K562 (cell line): ENCODE measurements around the gene MED20. TPM values are rescaled to one million over a fixed set of nuclear protein-coding genes. Genes with fewer than 3 reads are reported as not detected.

ENCODE experiments used
- ATAC-seq: fragments of 200-7000 bp; cut with Tn5 transposase; 3 replicates; pipeline ENCODE4 v1.9.1; 2020; ENCODE audit warnings: moderate library complexity
- BruUV-seq: library from RNA; stranded (reverse); fragments of 400-500 nt; replicated peaks from 2 replicates; lab custom pipeline; 2021; lab: Mats Ljungman, UMichigan
- CTCF ChIA-PET: fragments of 300-600 bp; formaldehyde crosslinking; extraction: SDS; loops from one replicate; lab custom pipeline; 2021; ENCODE audit warnings: low intra/inter-chr PET ratio; lab: Yijun Ruan, JAX
- POLR2A ChIA-PET: fragments of 300-600, 350-650 bp; sonication (Branson Sonifier 250); formaldehyde crosslinking; extraction: SDS; loops from one replicate; lab custom pipeline; 2021; ENCODE audit warnings: antibody characterized with exemption, inconsistent platforms; lab: Yijun Ruan, JAX
- DNase-seq, 4 experiments: peaks; one replicate each; pipeline versions ENCODE4 v3.0.0 to v3.0.0-alpha.2; 2011 to 2018; ENCODE audit warnings: low spot score in 3 of 4, mixed read lengths in 3 of 4; ENCODE audit errors: extremely low read depth in 1 of 4
- FAIRE-seq: peaks from 2 replicates; lab custom pipeline; 2011; peaks lifted over from hg19 to GRCh38; lab: Jason Lieb, UNC
- H2AFZ ChIP-seq: 2 replicates; pipeline ENCODE4 v1.6.0; 2011; ENCODE audit warnings: low read depth, low read length, control low read depth, inconsistent platforms
- H3K27ac ChIP-seq: fragments of 200-600 bp; 3 replicates; pipeline ENCODE4 v1.8.0; 2011; ENCODE audit warnings: low read depth, mild to moderate bottlenecking, control low read depth, inconsistent platforms, low read length, moderate library complexity, mixed read lengths; ENCODE audit errors: extremely low read depth
- H3K27me3 ChIP-seq, 2 experiments: fragments of 300-600 bp in 1 of 2; 2 replicates in 1 of 2; 3 replicates in 1 of 2; pipeline versions ENCODE4 v1.6.0 to v1.8.0; 2011; ENCODE audit warnings: inconsistent platforms in 2 of 2, low read length in 2 of 2, mild to moderate bottlenecking in 1 of 2, mixed read lengths in 1 of 2, moderate library complexity in 1 of 2; ENCODE audit not compliant: control insufficient read depth in 2 of 2, insufficient read depth in 2 of 2
- H3K36me3 ChIP-seq: fragments of 300-600 bp; 3 replicates; pipeline ENCODE4 v1.8.0; 2011; ENCODE audit warnings: mild to moderate bottlenecking, low read length, inconsistent platforms; ENCODE audit not compliant: control insufficient read depth, insufficient read depth
- H3K4me1 ChIP-seq, 2 experiments: fragments of 200-600 bp in 1 of 2; replicated peaks in 1 of 2; 2 replicates in 1 of 2; 3 replicates in 1 of 2; pipeline versions ENCODE4 v1.5.1 to v1.8.0; 2011; ENCODE audit warnings: inconsistent platforms in 2 of 2, low read length in 2 of 2, mild to moderate bottlenecking in 1 of 2, mixed read lengths in 1 of 2, moderate library complexity in 1 of 2; ENCODE audit not compliant: control insufficient read depth in 2 of 2, insufficient read depth in 2 of 2
- H3K4me2 ChIP-seq: 2 replicates; pipeline ENCODE4 v1.6.1; 2011; ENCODE audit warnings: low read length, control low read depth, inconsistent platforms, mixed read lengths; ENCODE audit not compliant: insufficient read depth
- H3K4me3 ChIP-seq: fragments of 200-600 bp; sonication (generic), shearing (Covaris generic); 2 replicates; pipeline ENCODE4 v1.5.1; 2016; ENCODE audit warnings: control low read depth, inconsistent platforms
- H3K79me2 ChIP-seq: fragments of 200-600 bp; 3 replicates; pipeline ENCODE4 v1.8.0; 2011; ENCODE audit warnings: low read length, inconsistent platforms; ENCODE audit not compliant: control insufficient read depth, insufficient read depth
- H3K9ac ChIP-seq, 2 experiments: 2 replicates each; pipeline versions ENCODE4 v1.6.0 to v1.6.1; 2011; ENCODE audit warnings: low read depth in 2 of 2, low read length in 2 of 2, control low read depth in 1 of 2, inconsistent platforms in 1 of 2, mild to moderate bottlenecking in 1 of 2, mixed read lengths in 1 of 2; ENCODE audit not compliant: insufficient read depth in 1 of 2
- H3K9me1 ChIP-seq: one replicate; pipeline ENCODE4 v1.6.0; 2011; ENCODE audit warnings: inconsistent platforms, mild to moderate bottlenecking, low read length, moderate library complexity; ENCODE audit not compliant: control insufficient read depth, insufficient read depth
- H3K9me3 ChIP-seq: replicated peaks from 2 replicates; pipeline ENCODE4 v1.5.1; 2011; ENCODE audit warnings: low read depth, low read length, inconsistent platforms; ENCODE audit not compliant: control insufficient read depth, insufficient read depth
- H4K20me1 ChIP-seq: replicated peaks from 2 replicates; pipeline ENCODE4 v1.6.1; 2011; ENCODE audit warnings: low read length, inconsistent platforms, mixed read lengths; ENCODE audit not compliant: control insufficient read depth, insufficient read depth
- ILF3 ChIP-seq: fragments of 450-650 bp; IDR thresholded peaks from 2 replicates; pipeline ENCODE4 v1.6.1; 2018; ENCODE audit warnings: antibody characterized with exemption, mild to moderate bottlenecking, moderate library complexity, borderline replicate concordance
- NR2C1 ChIP-seq, 2 experiments: fragments of 450-650 bp; IDR thresholded peaks; 2 replicates each; pipeline ENCODE4 v1.6.1; 2017; ENCODE audit warnings: mild to moderate bottlenecking in 2 of 2, antibody characterized with exemption in 1 of 2, inconsistent platforms in 1 of 2, missing compliant biosample characterization in 1 of 2, missing genetic modification characterization in 1 of 2
- NR2C2 ChIP-seq, 2 experiments: fragments of 200-800 bp in 1 of 2; sonication (Bioruptor generic) in 1 of 2; sonication (generic) in 1 of 2; formaldehyde crosslinking in 1 of 2; IDR thresholded peaks; 2 replicates each; pipeline versions ENCODE4 v1.6.1 to v1.8.0; 2016 to 2022; ENCODE audit warnings: mild to moderate bottlenecking in 1 of 2, missing compliant biosample characterization in 1 of 2, missing genetic modification characterization in 1 of 2, missing genetic modification reagents in 1 of 2
- POLR3A ChIP-seq: IDR thresholded peaks from 2 replicates; pipeline ENCODE4 v1.6.1; 2011; ENCODE audit warnings: borderline replicate concordance, mild to moderate bottlenecking, moderate library complexity; ENCODE audit not compliant: insufficient read length, insufficient read depth; ENCODE audit errors: extremely low read depth
- WGBS: fragments of 100-300 bp; shearing (Covaris generic); methylation state at CpG from one replicate; pipeline ENCODE4 v1.1.6; 2016; ENCODE audit warnings: low coverage, mixed read lengths; ENCODE audit not compliant: insufficient coverage; ENCODE audit errors: missing lambda C conversion rate; 5-methylcytosine and 5-hydroxymethylcytosine counted together
- in situ Hi-C: fragments of 300-500 bp; cut with MboI; formaldehyde crosslinking; loops from 4 replicates; pipeline ENCODE4 v1.15.0; 2018; ENCODE audit warnings: inconsistent platforms, mixed read lengths
- intact Hi-C: fragments of 100-400 bp; cut with micrococcal nuclease; formaldehyde crosslinking; loops from 2 replicates; pipeline ENCODE4 v1.14.2; 2022
- polyA plus RNA-seq, 8 experiments: library from polyadenylated mRNA; depleted of rRNA in 4 of 8; stranded (reverse) in 5 of 8; unstranded in 3 of 8; fragments of >200 nt; fragmentation: Nextera tagmentation in 2 of 8; fragmentation: Illumina TruSeq in 1 of 8; extraction: Ambion mirVana in 2 of 8; extraction: Trizol in 1 of 8; gene quantifications; 2 replicates each; pipeline versions ENCODE4 v1.2.1 to v1.2.3, GENCODE V29; 2011 to 2014; ENCODE audit warnings: inconsistent platforms in 1 of 8, missing spikeins in 1 of 8
- total RNA-seq, 7 experiments: library from RNA; depleted of rRNA in 6 of 7; stranded (reverse); fragments of >200 nt in 6 of 7; fragmentation: Illumina TruSeq in 2 of 7; extraction: Trizol in 2 of 7; gene quantifications; 2 replicates each; pipeline versions ENCODE4 v1.2.1 to v1.2.3, GENCODE V29; 2011 to 2021; ENCODE audit warnings: low replicate concordance in 1 of 7
- TF ChIP-seq, protein P1 (sequence below): fragments of 250-450 bp; sonication (Bioruptor Pico); IDR thresholded peaks from 2 replicates; pipeline ENCODE4 v1.8.0; 2022; ENCODE audit warnings: moderate library complexity, mild to moderate bottlenecking, inconsistent platforms

MED20 gene
- total and polyA plus RNA-seq, 9 of the 15 experiments (the other 6 are each of a cell fraction or from before 2014, with no cell fraction given), result 27.3 to 80.9 (median 46.0) TPM

DNA sequence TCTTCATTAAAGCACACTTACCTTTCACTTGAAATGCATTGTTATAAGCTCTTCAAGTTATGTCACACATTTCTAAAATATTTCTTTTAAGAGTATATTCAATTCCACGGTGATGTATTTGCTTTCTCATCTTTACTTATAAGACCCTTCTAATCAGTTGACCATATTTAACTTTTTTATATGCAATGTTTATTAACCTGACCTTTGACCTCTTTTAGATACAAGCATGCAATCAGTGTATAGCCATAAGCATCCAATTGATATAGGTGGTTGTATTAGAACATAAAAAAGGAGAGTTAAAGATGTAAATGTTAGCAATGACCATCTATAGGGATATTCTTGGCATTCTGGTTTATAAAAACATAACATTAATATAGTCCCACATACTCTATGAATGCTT, 35.0 kb downstream of the MED20 start:
- no peaks in the 10 kb centered on the region for H3K4me1 ChIP-seq
- FAIRE-seq, result no peak
- TF ChIP-seq NR2C1 (IDR thresholded peaks at IDR 0.05) (peak; percentile 53; the same call in 1 of the 2 replicates), NR2C1 (tag; IDR thresholded peaks at IDR 0.05) (peak; percentile 64), POLR3A (no peak), ILF3 (no peak), NR2C2 (CRISPR knock-in tag; IDR thresholded peaks at IDR 0.05) (no peak), NR2C2 (tag; IDR thresholded peaks at IDR 0.05) (peak; percentile 38; the same call in 1 of the 2 replicates)
- TF ChIP-seq, protein P1, sequence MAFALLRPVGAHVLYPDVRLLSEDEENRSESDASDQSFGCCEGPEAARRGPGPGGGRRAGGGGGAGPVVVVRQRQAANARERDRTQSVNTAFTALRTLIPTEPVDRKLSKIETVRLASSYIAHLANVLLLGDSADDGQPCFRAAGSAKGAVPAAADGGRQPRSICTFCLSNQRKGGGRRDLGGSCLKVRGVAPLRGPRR (CRISPR knock-in tag), result no peak
- TF ChIP-seq, all 486 proteins: peak for 2
- CTCF ChIA-PET, result no interaction called here
- Histone ChIP-seq H3K4me3 (no peak overlapping the region), H3K9me3 (no peaks in the 10 kb centered on the region), H2AFZ (no peak overlapping the region), H3K27ac (no peak overlapping the region), H3K9me1 (no peaks in the 10 kb centered on the region), H3K27me3 (no peaks in the 10 kb centered on the region), H3K79me2 (no peaks in the 10 kb centered on the region; the same call in 2 of the 3 replicates), H4K20me1 (no peaks in the 10 kb centered on the region), H3K36me3 (no peaks in the 10 kb centered on the region), H3K9ac (no peak overlapping the region), H3K4me2 (no peak overlapping the region)
- WGBS, result 44% methylated on average over 1 of the region's 1 CpG
- in situ Hi-C loops (no loop called here), intact Hi-C loops (no loop called here)
- POLR2A ChIA-PET, result interaction anchor here (1.0 to 1.4 kb wide), 2 partner anchors 8 to 12 kb away, joined by 3 read pairs; no protein-coding TSS in a partner anchor
- DNase-seq, result no peak
- no TSS peak for BruUV-seq
- ATAC-seq, result no peak
